A673 (cell line): ENCODE results near the gene MOGAT2. TPM values are rescaled to one million over a fixed set of nuclear protein-coding genes. Genes with fewer than 3 reads are reported as not detected.

ENCODE experiments used
- BruUV-seq: library from RNA; stranded (reverse); fragments of 400-500 nt; replicated peaks from 2 replicates; lab custom pipeline; 2021; lab: Mats Ljungman, UMichigan
- CTCF ChIA-PET: fragments of 300-600 bp; sonication (Branson Sonifier 250); formaldehyde crosslinking; loops from one replicate; lab custom pipeline; 2022; ENCODE audit warnings: antibody characterized with exemption; lab: Charles Lee
- POLR2A ChIA-PET: fragments of 300-600 bp; sonication (Branson Sonifier 250); formaldehyde crosslinking; loops from one replicate; lab custom pipeline; 2022; ENCODE audit warnings: antibody characterized with exemption; ENCODE audit not compliant: low non-redundant PET; lab: Charles Lee
- DNase-seq: peaks from one replicate; pipeline ENCODE4 v3.0.0-alpha.2; 2015; ENCODE audit warnings: low spot score
- H3K27ac ChIP-seq: fragments of 200-600 bp; sonication (generic); 2 replicates; pipeline ENCODE4 v1.5.1; 2016; ENCODE audit warnings: mixed run types, low read depth, mild to moderate bottlenecking, mixed read lengths, antibody characterized with exemption, low read length; ENCODE audit not compliant: poor library complexity, severe bottlenecking
- H3K27me3 ChIP-seq: fragments of 200-600 bp; sonication (generic); replicated peaks from 2 replicates; pipeline ENCODE4 v1.6.1; 2017; ENCODE audit warnings: mixed run types, low read depth, mild to moderate bottlenecking, mixed read lengths, antibody characterized with exemption, low read length; ENCODE audit not compliant: insufficient read depth, poor library complexity
- H3K36me3 ChIP-seq: fragments of 200-600 bp; sonication (generic); 2 replicates; pipeline ENCODE4 v1.6.1; 2016; ENCODE audit warnings: mixed run types, mild to moderate bottlenecking, mixed read lengths, antibody characterized with exemption, low read length; ENCODE audit not compliant: insufficient read depth, poor library complexity, severe bottlenecking
- H3K4me1 ChIP-seq: fragments of 200-600 bp; sonication (generic); 2 replicates; pipeline ENCODE4 v1.6.1; 2017; ENCODE audit warnings: mixed run types, mild to moderate bottlenecking, mixed read lengths, antibody characterized with exemption, low read length; ENCODE audit not compliant: insufficient read depth, poor library complexity, severe bottlenecking
- H3K4me3 ChIP-seq: fragments of 200-600 bp; sonication (generic); 2 replicates; pipeline ENCODE4 v1.5.1; 2016; ENCODE audit warnings: low read depth, mixed run types, mild to moderate bottlenecking, mixed read lengths, low read length; ENCODE audit not compliant: poor library complexity, severe bottlenecking
- H3K9me3 ChIP-seq: fragments of 200-600 bp; sonication (generic); 2 replicates; pipeline ENCODE4 v1.6.1; 2016; ENCODE audit warnings: mixed run types, low read depth, mild to moderate bottlenecking, mixed read lengths, antibody characterized with exemption, low read length; ENCODE audit not compliant: poor library complexity, severe bottlenecking
- CTCF ChIP-seq: fragments of 300-800, 200-600 bp; sonication (generic); conservative IDR thresholded peaks from 2 replicates; pipeline ENCODE4 v1.5.1; 2017; ENCODE audit warnings: low read depth, mild to moderate bottlenecking, antibody characterized with exemption, low read length, moderate library complexity, mixed read lengths
- EZH2 ChIP-seq: fragments of 200-600 bp; sonication (generic); IDR thresholded peaks from 2 replicates; pipeline ENCODE4 v1.6.1; 2017; ENCODE audit warnings: borderline replicate concordance, low read depth, mild to moderate bottlenecking, mixed read lengths, antibody characterized with exemption, low read length; ENCODE audit not compliant: poor library complexity, severe bottlenecking
- intact Hi-C: fragments of 100-400 bp; cut with micrococcal nuclease; formaldehyde crosslinking; loops from one replicate; pipeline ENCODE4 v1.10.0; 2022; ENCODE audit not compliant: unreplicated experiment
- total RNA-seq: library from RNA; stranded (reverse); gene quantifications from 2 replicates; pipeline ENCODE4 v1.2.3, GENCODE V29; 2021

Gene MOGAT2
- total RNA-seq, 1 experiment from 2014 or later = not detected

GRCh38 chr11:75703695-75704237 is 13.9 kb upstream of the MOGAT2 start:
- BruUV-seq = no TSS peak
- intact Hi-C loops = loop anchor here (10.0 kb wide), 1 partner anchor 109 kb away; no protein-coding TSS in a partner anchor
- Histone ChIP-seq H3K27me3 (peaks cover 3% of the 10 kb centered on the region), H3K9me3 (no peaks in the 10 kb centered on the region), H3K27ac (no peak overlapping the region), H3K36me3 (no peaks in the 10 kb centered on the region), H3K4me1 (peaks cover 4% of the 10 kb centered on the region), H3K4me3 (no peak overlapping the region)
- DNase-seq = no peak
- POLR2A ChIA-PET = no interaction called here
- CTCF ChIA-PET = no interaction called here
- TF ChIP-seq CTCF = no peak
- no peak for TF ChIP-seq EZH2

GRCh38 chr11:75705541-75705940 is 12.1 kb upstream of the MOGAT2 start:
- POLR2A ChIA-PET = no interaction called here
- CTCF ChIA-PET = interaction anchor here (0.5 to 1.6 kb wide), 8 partner anchors 8 to 297 kb away, joined by 3 to 7 read pairs (median 4); no protein-coding TSS in a partner anchor
- intact Hi-C loops = loop anchor here (5.0 to 10.0 kb wide), 2 partner anchors 111 to 617 kb away; no protein-coding TSS in a partner anchor
- no peak overlapping the region for H3K4me3 ChIP-seq
- no peaks in the 10 kb centered on the region for H3K9me3 ChIP-seq
- no peaks in the 10 kb centered on the region for H3K27me3 ChIP-seq
- peaks cover 4% of the 10 kb centered on the region for H3K4me1 ChIP-seq
- H3K36me3 ChIP-seq = no peaks in the 10 kb centered on the region
- H3K27ac ChIP-seq = no peak overlapping the region
- TF ChIP-seq EZH2 (no peak), CTCF (no peak)
- no peak for DNase-seq
- no TSS peak for BruUV-seq

GRCh38 chr11:75706260-75706729 is 11.3 kb upstream of the MOGAT2 start:
- no peaks in the 10 kb centered on the region for H3K36me3 ChIP-seq
- BruUV-seq = no TSS peak
- peak; percentile 92 for DNase-seq
- H3K27ac ChIP-seq = no peak overlapping the region
- H3K9me3 ChIP-seq = no peaks in the 10 kb centered on the region
- H3K4me3 ChIP-seq = no peak overlapping the region
- H3K4me1 ChIP-seq = peaks cover 4% of the 10 kb centered on the region
- ChIA-PET POLR2A (no interaction called here), CTCF (interaction anchor here (0.5 to 1.6 kb wide), 8 partner anchors 8 to 297 kb away, joined by 3 to 7 read pairs (median 4); no protein-coding TSS in a partner anchor)
- TF ChIP-seq CTCF (peak; percentile 99), EZH2 (no peak)
- no peaks in the 10 kb centered on the region for H3K27me3 ChIP-seq
- intact Hi-C loops = loop anchor here (5.0 to 10.0 kb wide), 2 partner anchors 111 to 616 kb away; no protein-coding TSS in a partner anchor
